ENCODE data around the gene KCTD7. TPM values are rescaled to one million over a fixed set of nuclear protein-coding genes. Genes with fewer than 3 reads are reported as not detected.
"Not testable (repeated sequence)": the region's sequence is repeated elsewhere in the genome, so short reads cannot be mapped to it uniquely, and the experiment has no call there.

KCTD7 gene
- total RNA-seq, 1 experiment from 2014 or later = 11.6 TPM

DNA sequence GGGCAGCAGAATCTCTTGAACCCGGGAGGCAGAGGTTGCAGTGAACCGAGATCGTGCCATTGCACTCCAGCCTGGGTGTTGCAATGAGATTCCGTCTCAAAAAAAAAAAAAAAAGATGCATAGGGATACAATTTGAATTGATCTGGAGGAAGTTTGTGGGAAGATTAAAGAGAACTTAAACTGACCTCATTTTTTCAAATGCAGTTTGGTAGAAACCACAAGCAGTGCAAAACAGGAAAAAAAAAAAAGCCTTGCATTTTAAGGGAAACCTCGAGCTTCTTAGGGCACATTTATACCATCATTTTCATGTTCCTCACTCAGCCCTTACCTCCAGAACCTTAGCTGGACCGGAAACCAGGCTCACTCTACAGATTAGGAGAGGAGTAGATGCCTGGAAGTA is 2.8 kb downstream of the KCTD7 start:
- no peak for DNase-seq
- no peak overlapping the region for H3K4me3 ChIP-seq (ENCODE audit: insufficient read depth, low read depth, low read length)

DNA sequence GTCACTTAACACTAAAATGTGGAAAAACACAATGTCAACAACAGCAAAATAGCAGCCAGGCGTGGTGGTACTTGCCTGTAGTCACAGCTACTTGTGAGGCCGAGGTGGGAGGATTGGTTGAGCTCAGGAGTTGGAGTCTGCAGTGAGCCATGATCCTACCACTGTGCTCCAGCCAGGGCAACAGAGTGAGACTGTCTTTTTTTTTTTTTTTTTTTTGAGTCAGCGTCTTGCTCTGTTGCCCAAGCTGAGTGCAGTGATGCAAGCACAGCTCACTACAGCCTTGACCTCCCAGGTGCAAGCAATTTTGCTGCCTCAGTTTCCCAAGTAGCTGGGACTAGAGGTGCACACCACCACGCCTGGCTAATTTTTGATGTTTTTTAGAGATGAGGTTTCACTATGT is 6.1 kb downstream of the KCTD7 start:
- no peaks in the 10 kb centered on the region for H3K27me3 ChIP-seq (ENCODE audit: control insufficient read depth, insufficient read depth, low read length)
- H3K36me3 ChIP-seq (replicated peaks; ENCODE audit: control insufficient read depth, insufficient read depth, low read length) = peaks cover 16% of the 10 kb centered on the region
- DNase-seq = no peak
- H3K4me3 ChIP-seq (ENCODE audit: insufficient read depth, low read depth, low read length) = no peak overlapping the region

More for the DNA sequence above, 2.8 kb downstream of the KCTD7 start:
- Histone ChIP-seq H3K36me3 (replicated peaks; ENCODE audit: control insufficient read depth, insufficient read depth, low read length) (peaks cover 1% of the 10 kb centered on the region), H3K27me3 (ENCODE audit: control insufficient read depth, insufficient read depth, low read length) (no peaks in the 10 kb centered on the region)

DNA sequence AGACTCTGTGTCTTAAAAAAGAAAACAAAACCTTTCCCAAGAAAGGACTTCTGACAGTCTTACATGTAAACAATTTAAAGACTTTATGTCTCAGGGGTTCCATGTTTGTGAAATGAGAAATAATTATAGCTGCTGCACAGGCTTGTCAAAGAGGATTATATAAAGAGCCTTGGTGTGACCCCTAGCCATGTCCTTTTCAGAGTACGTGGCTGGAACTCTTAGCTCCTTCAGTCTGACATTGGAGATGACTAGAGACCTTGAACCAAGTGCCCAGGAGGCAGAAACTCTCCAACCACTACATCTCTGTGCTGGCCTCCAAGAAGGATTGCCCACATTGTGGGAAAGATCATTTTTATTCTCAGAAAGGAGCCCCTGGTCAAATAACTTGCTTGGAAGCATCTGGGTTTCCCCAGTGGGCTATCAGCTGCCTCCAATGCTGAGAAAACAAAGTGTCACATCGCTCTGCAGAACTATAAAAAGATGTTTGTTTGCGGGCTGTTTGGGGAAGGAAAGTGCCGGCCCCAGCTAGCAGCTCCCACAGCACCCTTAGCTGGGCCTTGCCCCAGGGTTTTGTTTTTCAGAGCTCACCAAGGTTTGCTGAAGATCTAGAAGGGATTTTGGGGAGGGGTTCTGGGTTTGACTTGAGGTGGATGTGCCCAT is 6.8 kb downstream of the KCTD7 start:
- H3K4me3 ChIP-seq (ENCODE audit: insufficient read depth, low read depth, low read length); H3K27me3 ChIP-seq (ENCODE audit: control insufficient read depth, insufficient read depth, low read length); DNase-seq: not testable (repeated sequence)
- peaks cover 19% of the 10 kb centered on the region for H3K36me3 ChIP-seq (replicated peaks; ENCODE audit: control insufficient read depth, insufficient read depth, low read length)

DNA sequence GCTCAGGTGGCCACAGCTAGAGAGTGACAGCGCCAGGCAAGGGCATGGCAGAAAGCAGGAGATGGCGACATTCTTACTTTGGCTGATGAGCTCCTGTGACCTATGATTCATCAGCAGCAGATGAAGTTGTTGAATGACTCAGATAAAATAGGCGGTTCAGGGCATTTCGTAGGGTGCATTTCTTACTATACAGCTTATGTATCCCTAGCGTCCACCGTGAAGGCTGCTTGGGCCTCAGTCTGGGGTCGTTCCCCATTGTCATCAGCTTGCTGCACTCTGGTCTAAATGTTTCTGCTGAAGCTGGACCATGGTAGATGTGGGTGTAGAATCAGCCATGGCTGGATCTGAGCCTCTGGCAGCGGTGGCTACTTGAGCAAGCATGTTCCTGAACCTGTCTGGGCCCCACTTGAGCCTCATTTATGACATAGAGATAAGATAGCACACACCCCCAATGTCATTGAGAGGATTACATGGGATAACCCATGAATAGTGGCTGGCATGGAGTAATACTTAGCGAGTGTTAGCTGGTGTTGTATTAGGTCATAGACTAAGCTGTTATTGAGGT is 7.4 kb downstream of the KCTD7 start:
- H3K27me3 ChIP-seq (ENCODE audit: control insufficient read depth, insufficient read depth, low read length); DNase-seq; H3K4me3 ChIP-seq (ENCODE audit: insufficient read depth, low read depth, low read length): not testable (repeated sequence)
- peaks cover 21% of the 10 kb centered on the region for H3K36me3 ChIP-seq (replicated peaks; ENCODE audit: control insufficient read depth, insufficient read depth, low read length)

DNA sequence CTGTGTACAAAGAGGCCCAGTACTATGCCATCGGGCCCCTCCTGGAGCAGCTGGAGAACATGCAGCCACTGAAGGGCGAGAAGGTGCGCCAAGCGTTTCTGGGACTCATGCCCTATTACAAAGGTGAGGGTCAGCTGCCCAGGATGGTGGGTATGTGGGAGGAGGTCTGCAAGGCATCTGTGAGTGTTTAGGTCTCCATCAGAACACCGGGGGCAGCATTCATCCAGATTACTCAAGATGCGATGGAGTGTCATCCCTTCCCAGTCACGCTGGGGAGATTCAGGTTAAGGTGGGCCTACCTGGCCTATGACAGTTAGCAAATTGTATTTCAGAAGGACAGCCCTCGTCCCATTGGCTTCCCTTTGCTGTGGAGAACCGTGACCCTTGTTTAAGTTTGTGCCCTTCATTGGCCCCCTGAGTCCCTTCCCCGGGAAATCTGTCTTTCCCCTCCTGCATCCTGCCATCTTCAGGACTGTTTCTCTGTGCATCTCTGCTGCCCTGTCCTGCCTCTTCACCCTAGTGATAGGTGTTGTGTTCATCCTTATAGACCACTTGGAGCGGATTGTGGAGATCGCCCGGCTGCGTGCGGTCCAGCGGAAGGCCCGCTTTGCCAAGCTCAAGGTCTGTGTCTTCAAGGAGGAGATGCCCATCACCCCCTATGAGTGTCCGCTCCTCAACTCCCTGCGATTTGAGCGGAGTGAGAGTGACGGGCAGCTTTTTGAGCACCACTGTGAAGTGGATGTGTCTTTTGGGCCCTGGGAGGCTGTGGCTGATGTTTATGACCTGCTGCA is 9.8 kb downstream of the KCTD7 start:
- peak; percentile 62 for DNase-seq
- Histone ChIP-seq H3K27me3 (ENCODE audit: control insufficient read depth, insufficient read depth, low read length) (no peaks in the 10 kb centered on the region), H3K4me3 (ENCODE audit: insufficient read depth, low read depth, low read length) (no peak overlapping the region), H3K36me3 (replicated peaks; ENCODE audit: control insufficient read depth, insufficient read depth, low read length) (peaks cover 34% of the 10 kb centered on the region)

DNA sequence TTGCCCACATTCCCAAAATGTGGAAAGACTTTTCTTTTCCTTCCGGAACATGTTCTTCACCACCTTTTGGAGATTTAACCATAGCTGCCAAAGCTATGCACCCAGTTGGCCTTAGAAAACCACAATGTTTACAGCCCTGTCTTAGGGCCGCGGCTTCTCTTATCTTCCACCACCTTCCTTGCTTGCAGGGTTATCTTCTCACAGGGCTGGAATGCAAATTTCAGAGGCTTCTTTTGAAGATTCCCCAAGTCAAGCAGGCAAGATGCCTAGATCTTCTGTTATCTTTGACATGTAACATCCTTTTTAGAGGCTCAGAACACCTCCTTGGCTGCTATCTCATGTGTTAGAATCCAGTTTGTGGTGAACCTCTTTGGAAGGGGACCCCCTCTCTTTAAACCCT is 11.1 kb downstream of the KCTD7 start:
- H3K36me3 ChIP-seq (replicated peaks; ENCODE audit: control insufficient read depth, insufficient read depth, low read length) = peaks cover 34% of the 10 kb centered on the region
- no peaks in the 10 kb centered on the region for H3K27me3 ChIP-seq (ENCODE audit: control insufficient read depth, insufficient read depth, low read length)
- no peak for DNase-seq
- no peak overlapping the region for H3K4me3 ChIP-seq (ENCODE audit: insufficient read depth, low read depth, low read length)

DNA sequence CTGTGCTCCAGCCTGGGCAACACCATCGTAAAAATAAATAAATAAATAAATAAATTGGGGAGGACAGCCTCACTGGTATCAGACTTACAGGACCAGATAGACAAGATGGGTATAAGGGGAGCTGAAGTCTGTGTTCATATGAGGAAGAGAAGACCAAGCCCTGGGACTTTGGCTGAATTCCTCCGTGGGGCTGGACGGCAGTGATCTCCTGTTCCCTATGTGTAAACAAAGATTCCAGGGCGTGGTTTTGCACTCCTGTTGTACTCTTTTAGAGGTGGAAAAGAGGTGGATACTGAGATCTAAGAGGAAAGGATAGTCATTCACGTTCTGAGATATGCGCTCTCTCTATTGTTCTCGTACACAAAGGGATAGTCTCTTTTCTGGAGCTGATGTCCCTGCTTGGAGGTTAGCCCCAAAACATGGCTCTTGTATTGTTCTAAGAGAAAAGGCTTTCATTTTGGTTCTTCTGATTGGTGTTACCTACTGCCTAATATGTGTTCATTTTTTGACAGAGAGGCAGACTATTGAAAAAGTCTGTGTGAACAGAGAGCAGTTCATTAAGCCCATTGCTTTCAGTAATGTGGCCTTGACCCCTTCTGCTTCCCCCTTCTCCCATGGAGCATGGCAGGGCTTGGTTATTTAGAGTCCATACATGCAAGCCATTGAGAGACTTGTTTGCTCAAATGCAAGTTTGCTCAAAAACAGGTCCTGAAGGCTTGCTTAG is 12.3 kb downstream of the KCTD7 start:
- H3K36me3 ChIP-seq (replicated peaks; ENCODE audit: control insufficient read depth, insufficient read depth, low read length) = peaks cover 34% of the 10 kb centered on the region
- no peak for DNase-seq

DNA sequence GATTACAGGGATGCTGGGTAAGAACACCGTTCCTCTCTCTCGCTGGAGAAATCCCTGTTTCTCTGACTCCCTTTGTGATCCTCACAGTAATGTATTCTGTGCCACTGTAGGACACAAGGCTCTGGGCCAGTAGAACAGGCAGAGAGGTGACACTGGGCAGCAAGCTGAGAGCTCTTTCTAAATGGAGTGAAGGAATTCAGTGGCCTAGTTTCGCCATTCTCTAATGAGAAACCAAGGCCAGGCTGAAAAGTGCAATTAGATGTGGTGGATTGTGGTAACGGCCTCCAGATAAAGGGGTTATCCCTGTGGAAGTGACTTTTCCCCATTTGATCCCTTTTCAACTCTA is 12.8 kb downstream of the KCTD7 start:
- Histone ChIP-seq H3K36me3 (replicated peaks; ENCODE audit: control insufficient read depth, insufficient read depth, low read length) (peaks cover 34% of the 10 kb centered on the region), H3K4me3 (ENCODE audit: insufficient read depth, low read depth, low read length) (no peak overlapping the region), H3K27me3 (ENCODE audit: control insufficient read depth, insufficient read depth, low read length) (no peaks in the 10 kb centered on the region)
- no peak for DNase-seq

More for the DNA sequence above, 12.3 kb downstream of the KCTD7 start:
- H3K27me3 ChIP-seq (ENCODE audit: control insufficient read depth, insufficient read depth, low read length) = no peaks in the 10 kb centered on the region
- no peak overlapping the region for H3K4me3 ChIP-seq (ENCODE audit: insufficient read depth, low read depth, low read length)

DNA sequence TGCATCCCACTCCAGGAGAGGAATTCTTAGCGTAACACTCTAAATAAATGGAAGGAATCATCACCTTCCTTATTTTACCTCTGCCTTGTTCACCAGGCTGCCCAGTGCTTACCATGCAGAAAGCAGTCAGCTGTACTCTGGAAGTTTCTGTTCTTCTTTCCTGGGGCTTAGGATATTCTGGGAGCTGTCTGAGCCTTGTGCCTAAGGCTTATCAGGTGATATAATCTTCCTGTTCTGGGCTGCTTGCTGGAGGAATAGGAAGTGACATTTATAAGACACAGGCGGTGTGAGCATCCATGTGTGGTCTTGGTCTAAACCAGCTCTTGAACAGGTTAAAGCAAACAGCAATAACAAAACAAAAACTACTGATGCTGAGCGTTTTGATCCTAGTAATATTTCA is 13.5 kb downstream of the KCTD7 start:
- no peaks in the 10 kb centered on the region for H3K27me3 ChIP-seq (ENCODE audit: control insufficient read depth, insufficient read depth, low read length)
- H3K4me3 ChIP-seq (ENCODE audit: insufficient read depth, low read depth, low read length) = no peak overlapping the region

DNA sequence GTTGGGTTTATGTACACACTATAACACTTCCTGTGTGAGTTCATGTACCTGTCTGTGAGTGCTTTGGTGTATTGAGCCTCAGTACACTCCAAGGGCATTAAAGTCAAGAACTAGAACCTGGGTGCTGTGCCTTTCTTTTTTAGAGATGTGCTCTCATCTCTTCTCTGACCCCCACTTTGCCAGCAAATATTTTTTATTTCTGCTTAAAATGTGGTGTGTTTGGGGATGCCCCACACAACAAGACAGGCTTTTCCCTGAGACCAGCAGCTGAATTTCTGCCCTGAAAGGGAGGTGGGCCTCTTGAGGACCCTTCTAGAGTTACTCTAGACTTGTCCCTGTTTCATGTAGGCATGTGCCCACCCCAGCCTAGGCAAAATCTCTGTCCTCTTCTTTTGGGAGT is 14.3 kb downstream of the KCTD7 start:
- Histone ChIP-seq H3K27me3 (ENCODE audit: control insufficient read depth, insufficient read depth, low read length) (no peaks in the 10 kb centered on the region), H3K4me3 (ENCODE audit: insufficient read depth, low read depth, low read length) (no peak overlapping the region), H3K36me3 (replicated peaks; ENCODE audit: control insufficient read depth, insufficient read depth, low read length) (peaks cover 34% of the 10 kb centered on the region)
- no peak for DNase-seq

More for the DNA sequence above, 13.5 kb downstream of the KCTD7 start:
- DNase-seq = no peak
- peaks cover 34% of the 10 kb centered on the region for H3K36me3 ChIP-seq (replicated peaks; ENCODE audit: control insufficient read depth, insufficient read depth, low read length)

DNA sequence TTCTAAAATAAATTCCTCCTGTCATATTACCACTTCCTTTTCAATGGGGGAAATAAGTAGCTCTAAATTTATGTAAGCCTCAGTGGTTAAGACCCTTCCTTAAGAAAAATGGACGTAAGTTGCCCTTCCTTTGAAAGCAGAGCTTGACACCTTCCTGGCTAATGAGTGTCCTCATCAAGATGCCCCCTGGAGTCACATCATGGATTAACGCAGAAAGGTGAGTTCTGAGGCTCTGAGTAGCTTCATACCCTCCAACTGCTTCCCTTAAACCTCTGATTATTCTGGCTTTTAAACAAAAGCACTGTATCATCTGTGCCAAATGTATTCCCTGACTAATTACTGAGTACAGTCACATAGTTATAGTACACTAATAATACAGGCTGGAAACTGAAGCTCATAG is 14.7 kb downstream of the KCTD7 start:
- Histone ChIP-seq H3K4me3 (ENCODE audit: insufficient read depth, low read depth, low read length) (no peak overlapping the region), H3K27me3 (ENCODE audit: control insufficient read depth, insufficient read depth, low read length) (no peaks in the 10 kb centered on the region), H3K36me3 (replicated peaks; ENCODE audit: control insufficient read depth, insufficient read depth, low read length) (peaks cover 33% of the 10 kb centered on the region)
- DNase-seq = no peak

DNA sequence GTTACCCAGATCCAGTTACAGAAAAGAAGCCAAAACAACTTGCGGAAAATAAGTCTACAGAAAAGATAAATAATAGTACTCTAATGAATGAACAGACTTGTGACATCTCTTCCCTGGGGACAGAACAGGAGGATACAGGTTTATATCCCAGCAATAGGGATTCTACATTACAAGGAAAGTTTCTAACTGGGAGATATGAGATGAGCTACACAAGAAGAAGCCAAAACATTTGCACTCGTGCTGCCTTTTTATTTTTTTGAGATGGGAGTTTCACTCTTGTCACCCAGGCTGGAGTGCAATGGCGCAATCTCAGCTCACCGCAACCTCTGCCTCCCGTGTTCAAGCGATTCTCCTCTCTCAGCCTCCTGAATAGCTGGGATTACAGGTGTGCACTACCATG is 22.3 kb downstream of the KCTD7 start:
- H3K36me3 ChIP-seq (replicated peaks; ENCODE audit: control insufficient read depth, insufficient read depth, low read length); H3K4me3 ChIP-seq (ENCODE audit: insufficient read depth, low read depth, low read length); DNase-seq; H3K27me3 ChIP-seq (ENCODE audit: control insufficient read depth, insufficient read depth, low read length): not testable (repeated sequence)

DNA sequence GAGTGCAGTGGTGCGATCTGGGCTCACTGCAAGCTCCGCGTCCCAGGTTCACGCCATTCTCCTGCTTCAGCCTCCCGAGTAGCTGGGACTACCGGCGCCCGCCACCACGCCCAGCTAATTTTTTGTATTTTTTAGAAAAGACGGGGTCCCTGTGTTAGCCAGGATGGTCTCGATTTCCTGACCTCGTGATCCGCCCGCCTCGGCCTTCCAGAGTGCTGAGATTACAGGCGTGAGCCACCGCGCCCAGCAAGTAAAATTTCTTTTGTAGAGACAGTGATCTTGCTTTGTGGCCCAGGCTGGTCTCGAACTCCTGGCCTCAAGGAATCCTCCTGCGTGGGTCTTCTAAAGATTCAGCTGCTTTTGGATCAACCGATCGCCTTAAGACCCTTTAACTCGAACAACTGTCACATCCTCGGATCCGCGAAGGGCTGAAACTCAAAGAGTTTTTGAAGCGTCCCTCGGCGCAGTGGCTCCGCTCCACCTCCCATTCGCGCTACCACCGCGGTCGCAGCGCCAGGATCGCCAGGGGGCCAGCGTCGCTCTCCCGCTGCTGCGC is 25.1 kb downstream of the KCTD7 start:
- not testable (repeated sequence) for H3K27me3 ChIP-seq (ENCODE audit: control insufficient read depth, insufficient read depth, low read length); DNase-seq; H3K36me3 ChIP-seq (replicated peaks; ENCODE audit: control insufficient read depth, insufficient read depth, low read length)
- peak overlapping the region; percentile 84 for H3K4me3 ChIP-seq (ENCODE audit: insufficient read depth, low read depth, low read length)

DNA sequence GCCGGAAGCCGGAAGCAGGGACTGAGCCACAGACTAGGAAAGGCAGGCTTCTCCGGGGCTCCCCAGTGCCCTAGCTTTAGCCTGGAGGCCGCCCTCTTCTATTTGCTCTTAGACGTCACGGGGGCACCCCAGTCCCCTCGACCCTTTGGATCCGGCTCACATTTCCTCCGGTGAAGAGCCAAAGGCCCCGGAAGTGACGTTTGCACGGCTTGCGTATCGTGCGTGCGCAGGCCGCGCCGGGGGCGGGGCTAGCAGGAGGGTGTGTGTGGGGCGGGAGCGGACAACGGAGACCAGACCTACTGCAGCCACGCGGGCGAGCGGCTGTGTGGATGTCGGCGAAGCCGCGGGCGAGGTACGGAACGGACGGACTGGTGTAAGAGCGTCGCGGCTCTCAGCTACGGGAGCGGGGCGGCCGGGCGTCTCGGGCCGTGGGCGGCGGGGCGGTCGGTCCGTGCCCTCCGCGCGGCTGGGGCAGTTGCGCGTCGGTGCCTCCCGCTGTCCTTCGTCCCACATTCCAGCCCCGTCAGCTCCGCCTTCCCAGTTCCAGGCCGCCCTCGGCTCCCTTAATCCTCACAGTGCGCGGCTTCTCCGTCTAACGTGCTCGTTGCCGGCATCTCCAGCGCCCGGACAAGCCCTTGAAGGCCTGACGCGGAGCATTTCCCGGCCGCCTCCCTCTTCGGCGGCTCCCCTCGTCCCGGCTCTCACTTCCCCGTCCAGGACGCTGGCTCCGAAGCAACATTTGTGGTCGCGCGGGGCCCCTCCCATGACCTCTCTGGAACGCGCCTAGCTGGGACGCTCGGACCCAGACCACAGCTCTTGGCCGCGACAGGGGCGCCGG is 25.8 kb downstream of the KCTD7 start:
- Histone ChIP-seq H3K4me3 (ENCODE audit: insufficient read depth, low read depth, low read length) (peak overlapping the region; percentile 84), H3K36me3 (replicated peaks; ENCODE audit: control insufficient read depth, insufficient read depth, low read length) (no peaks in the 10 kb centered on the region), H3K27me3 (ENCODE audit: control insufficient read depth, insufficient read depth, low read length) (no peaks in the 10 kb centered on the region)
- DNase-seq = peak; percentile 99
